Coronary artery (tissue), 2 donors: ENCODE data around the gene PTPN6.
A peak's percentile ranks its signal among the peaks of the same experiment; 100 is the strongest.

Experiments used
- DNase-seq: peaks from one replicate; pipeline ENCODE4 v3.0.0-alpha.2; 2017; ENCODE audit warnings: low spot score
- H3K27ac ChIP-seq, 2 donors: fragments of 200-600 bp; sonication (generic); one replicate each; pipeline ENCODE4 v1.5.1; 2016 to 2019
- H3K4me3 ChIP-seq: fragments of 200-600 bp; sonication (generic); 2 replicates; pipeline ENCODE4 v1.5.1; 2016; ENCODE audit warnings: mild to moderate bottlenecking, moderate library complexity
- CTCF ChIP-seq: fragments of 200-600 bp; sonication (generic); IDR thresholded peaks from one replicate; pipeline ENCODE4 v1.5.1; 2019; ENCODE audit warnings: antibody characterized with exemption

Gene PTPN6

GRCh38 chr12:6937481-6938352, 13.4 kb upstream of the PTPN6 start:
- peak overlapping the region; percentile 89 for H3K4me3 ChIP-seq
- H3K27ac ChIP-seq: peak overlapping the region; percentile 92 to 95
- DNase-seq: peak; percentile 95
- peak; percentile 95 for TF ChIP-seq CTCF

GRCh38 chr12:6938353-6939190, 12.6 kb upstream of the PTPN6 start:
- no peak for DNase-seq
- H3K4me3 ChIP-seq: peak overlapping the region; percentile 89
- TF ChIP-seq CTCF: no peak
- H3K27ac ChIP-seq: peak overlapping the region; percentile 92 to 95

- Histone ChIP-seq H3K4me3 (no peak overlapping the region), H3K27ac (peak overlapping the region in 1 of 2 donors; percentile 95)
- no peak for DNase-seq
- no peak for TF ChIP-seq CTCF
These were observed 12.0 kb upstream of the PTPN6 start for GRCh38 chr12:6939191-6939540.

GRCh38 chr12:6941267-6941666, 9.9 kb upstream of the PTPN6 start:
- no peak for TF ChIP-seq CTCF
- H3K4me3 ChIP-seq: no peak overlapping the region
- no peak for DNase-seq
- peak overlapping the region in 1 of 2 donors; percentile 15 for H3K27ac ChIP-seq

- no peak for DNase-seq
- Histone ChIP-seq H3K27ac (peak overlapping the region in 1 of 2 donors; percentile 25), H3K4me3 (no peak overlapping the region)
- TF ChIP-seq CTCF: no peak
These were observed 9.4 kb upstream of the PTPN6 start for GRCh38 chr12:6941782-6942181.

- DNase-seq: no peak
- no peak for TF ChIP-seq CTCF
These were observed 8.9 kb upstream of the PTPN6 start for GRCh38 chr12:6942331-6942665.

More at GRCh38 chr12:6942331-6942665, 8.9 kb upstream of the PTPN6 start:
- Histone ChIP-seq H3K4me3 (no peak overlapping the region), H3K27ac (peak overlapping the region; percentile 91 to 94)
